ENCODE results near the gene CLSTN2. TPM values are rescaled to one million over a fixed set of nuclear protein-coding genes. Genes with fewer than 3 reads are reported as not detected.

CLSTN2 gene
- total RNA-seq, 1 experiment from 2014 or later = 0.02 TPM

- ChIA-PET RAD21 (ENCODE audit: low non-redundant PET in 1 of 2, low total read pairs in 2 of 2, uncharacterized antibody in 2 of 2, unreplicated experiment in 2 of 2) (no interaction called here), CTCF (no interaction called here), POLR2A (no interaction called here)
- 0 out of 2 replicates have a peak, but pooled peaks cover 4% of the 10 kb centered on the region for H3K27me3 ChIP-seq (ENCODE audit: insufficient read depth, low read length)
- intact Hi-C loops (cut with micrococcal nuclease) = no loop called here
- BruUV-seq (replicated peaks) = no TSS peak
- TF ChIP-seq EZH2phosphoT487 (IDR thresholded peaks at IDR 0.05; ENCODE audit: borderline replicate concordance) (no peak), EZH2 (IDR thresholded peaks at IDR 0.05) (no peak), ZFX (IDR thresholded peaks at IDR 0.05) (no peak), POLR2A (IDR thresholded peaks at IDR 0.05; ENCODE audit: borderline replicate concordance, extremely low read depth, insufficient read depth, insufficient read length) (no peak), SRF (IDR thresholded peaks at IDR 0.05; ENCODE audit: low read depth) (no peak), CTCF (IDR thresholded peaks at IDR 0.05 in 2 of 3, conservative IDR thresholded peaks at IDR 0.05 in 1 of 3; ENCODE audit: borderline replicate concordance in 1 of 3, insufficient read depth in 1 of 3, low read depth in 2 of 3, low read length in 2 of 3) (no peak), POLR2AphosphoS5 (IDR thresholded peaks at IDR 0.05; ENCODE audit: low read depth, low read length) (no peak), SIN3A (IDR thresholded peaks at IDR 0.05; ENCODE audit: low read depth) (no peak), ATF3 (IDR thresholded peaks at IDR 0.05) (no peak), ELF1 (IDR thresholded peaks at IDR 0.05; ENCODE audit: borderline replicate concordance, low read depth) (no peak), EGR1 (IDR thresholded peaks at IDR 0.05; ENCODE audit: low read depth) (no peak), SP1 (IDR thresholded peaks at IDR 0.05; ENCODE audit: low read depth) (no peak)
- H4K20me1 ChIP-seq (ENCODE audit: insufficient read depth) = no peaks in the 10 kb centered on the region
- H2AFZ ChIP-seq (ENCODE audit: low read depth, low read length, poor library complexity, severe bottlenecking) = no peak overlapping the region
- DNase-seq (ENCODE audit: low read depth, low spot score) = no peak
- H3K9ac ChIP-seq (ENCODE audit: low read length) = no peak overlapping the region
- H3K4me3 ChIP-seq (replicated peaks in 1 of 2; ENCODE audit: low read depth in 1 of 2, low read length in 2 of 2) = no peak overlapping the region
- no peak overlapping the region for H3K4me2 ChIP-seq (ENCODE audit: low read length)
- no peaks in the 10 kb centered on the region for H3K9me2 ChIP-seq (ENCODE audit: insufficient read depth)
- no peaks in the 10 kb centered on the region for H3K4me1 ChIP-seq (ENCODE audit: control insufficient read depth in 1 of 2, insufficient read depth in 2 of 2, low read length in 2 of 2)
- no peaks in the 10 kb centered on the region for H3K9me3 ChIP-seq (ENCODE audit: control insufficient read depth in 1 of 2, insufficient read depth in 1 of 2, low read depth in 1 of 2, low read length in 2 of 2)
- no peaks in the 10 kb centered on the region for H3K36me3 ChIP-seq (ENCODE audit: control insufficient read depth in 1 of 2, insufficient read depth in 2 of 2, low read length in 2 of 2)
- no peak overlapping the region for H3K27ac ChIP-seq (ENCODE audit: low read depth, low read length)
- no peaks in the 10 kb centered on the region for H3K79me2 ChIP-seq (ENCODE audit: insufficient read depth, low read length)
- no peak for ATAC-seq
Measured at GRCh38 chr3:140244893-140245292, 309.9 kb downstream of the CLSTN2 start.

Measured in HCT116 (cell line).